Hepatocyte (in vitro differentiated cells): ENCODE results near the gene KCNQ1.

Experiments
- EZH2 ChIP-seq: fragments of 200-600 bp; sonication (generic); IDR thresholded peaks from 2 replicates; pipeline ENCODE4 v1.6.1; 2016; ENCODE audit warnings: antibody characterized with exemption, mild to moderate bottlenecking, borderline replicate concordance
- TF ChIP-seq, protein P1 (sequence below): fragments of 200-600 bp; sonication (generic); IDR thresholded peaks from 2 replicates; pipeline ENCODE4 v1.5.1; 2016; ENCODE audit warnings: antibody characterized with exemption, mild to moderate bottlenecking; ENCODE audit not compliant: poor library complexity

DNA sequence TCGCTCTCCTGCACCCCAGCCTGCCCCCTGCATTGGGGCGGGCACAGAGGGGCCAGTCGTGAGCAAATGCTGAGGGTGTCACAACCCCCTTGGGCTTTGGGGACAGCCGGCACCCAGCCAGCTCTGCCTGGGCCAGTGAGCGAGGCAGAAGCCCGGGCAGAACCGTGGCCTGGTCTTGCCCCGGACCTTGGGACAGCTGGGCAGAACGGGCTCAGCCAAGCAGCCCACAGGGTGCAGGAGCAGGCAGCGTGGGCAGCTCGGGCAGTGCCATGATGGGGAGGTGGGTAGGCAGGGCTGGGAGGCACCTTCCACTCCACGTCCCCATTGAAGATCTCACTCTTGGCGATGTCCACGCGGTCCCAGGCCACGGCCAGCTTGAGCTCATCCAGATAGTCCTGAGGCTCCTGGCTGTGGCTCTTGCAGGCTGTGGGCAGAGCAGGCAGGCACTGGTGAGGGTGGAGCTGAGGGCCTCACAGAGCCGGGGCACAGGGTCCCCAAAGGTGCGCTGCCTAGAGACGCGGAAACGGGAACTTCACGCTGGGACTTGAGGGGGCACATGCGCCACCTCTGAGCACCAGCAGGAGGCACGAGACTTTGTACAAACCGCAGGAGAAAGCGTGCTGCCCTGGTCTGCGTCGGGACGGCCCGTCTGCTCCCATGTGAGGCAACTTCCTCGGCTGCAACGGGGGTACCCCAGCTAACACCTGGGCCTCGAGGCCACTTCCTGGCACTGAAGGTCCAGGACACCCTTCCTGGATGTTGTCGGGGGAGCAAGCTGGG lies 29.0 kb upstream of the KCNQ1 start:
- TF ChIP-seq, protein P1, sequence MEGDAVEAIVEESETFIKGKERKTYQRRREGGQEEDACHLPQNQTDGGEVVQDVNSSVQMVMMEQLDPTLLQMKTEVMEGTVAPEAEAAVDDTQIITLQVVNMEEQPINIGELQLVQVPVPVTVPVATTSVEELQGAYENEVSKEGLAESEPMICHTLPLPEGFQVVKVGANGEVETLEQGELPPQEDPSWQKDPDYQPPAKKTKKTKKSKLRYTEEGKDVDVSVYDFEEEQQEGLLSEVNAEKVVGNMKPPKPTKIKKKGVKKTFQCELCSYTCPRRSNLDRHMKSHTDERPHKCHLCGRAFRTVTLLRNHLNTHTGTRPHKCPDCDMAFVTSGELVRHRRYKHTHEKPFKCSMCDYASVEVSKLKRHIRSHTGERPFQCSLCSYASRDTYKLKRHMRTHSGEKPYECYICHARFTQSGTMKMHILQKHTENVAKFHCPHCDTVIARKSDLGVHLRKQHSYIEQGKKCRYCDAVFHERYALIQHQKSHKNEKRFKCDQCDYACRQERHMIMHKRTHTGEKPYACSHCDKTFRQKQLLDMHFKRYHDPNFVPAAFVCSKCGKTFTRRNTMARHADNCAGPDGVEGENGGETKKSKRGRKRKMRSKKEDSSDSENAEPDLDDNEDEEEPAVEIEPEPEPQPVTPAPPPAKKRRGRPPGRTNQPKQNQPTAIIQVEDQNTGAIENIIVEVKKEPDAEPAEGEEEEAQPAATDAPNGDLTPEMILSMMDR: no peak
- TF ChIP-seq EZH2: no peak
